ENCODE measurements around the gene ANKRD2.

ANKRD2 gene

DNA sequence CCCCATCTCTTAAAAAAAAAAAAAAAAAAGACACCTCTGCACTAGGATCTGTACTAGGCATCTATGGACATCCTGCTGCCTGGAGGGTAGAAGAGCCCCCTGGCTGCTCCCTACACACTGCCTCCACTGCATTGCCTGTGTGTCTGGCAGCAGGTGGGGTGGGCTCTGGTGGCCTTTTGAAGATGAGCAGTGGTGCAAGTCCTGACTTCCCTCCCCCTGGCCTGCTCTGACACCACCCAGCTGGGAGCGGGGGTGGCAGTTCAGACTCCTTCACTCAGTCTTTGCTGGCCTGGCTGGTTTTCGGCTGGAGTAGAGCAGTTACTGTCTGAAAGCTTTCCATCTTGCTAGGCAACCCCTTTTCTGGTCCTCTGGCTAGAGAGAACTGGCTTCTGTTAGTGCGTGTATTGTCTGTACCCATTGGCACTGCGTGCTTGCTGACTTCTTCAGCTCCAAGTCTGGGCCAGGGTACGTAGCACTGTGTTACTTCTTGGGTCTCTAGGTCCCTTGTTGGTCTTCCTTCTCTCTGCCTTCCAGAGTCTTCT, 34.6 kb downstream of the ANKRD2 start:
- no peak overlapping the region for H3K4me3 ChIP-seq (ENCODE audit: low read depth, low read length)
- TF ChIP-seq, protein P1, sequence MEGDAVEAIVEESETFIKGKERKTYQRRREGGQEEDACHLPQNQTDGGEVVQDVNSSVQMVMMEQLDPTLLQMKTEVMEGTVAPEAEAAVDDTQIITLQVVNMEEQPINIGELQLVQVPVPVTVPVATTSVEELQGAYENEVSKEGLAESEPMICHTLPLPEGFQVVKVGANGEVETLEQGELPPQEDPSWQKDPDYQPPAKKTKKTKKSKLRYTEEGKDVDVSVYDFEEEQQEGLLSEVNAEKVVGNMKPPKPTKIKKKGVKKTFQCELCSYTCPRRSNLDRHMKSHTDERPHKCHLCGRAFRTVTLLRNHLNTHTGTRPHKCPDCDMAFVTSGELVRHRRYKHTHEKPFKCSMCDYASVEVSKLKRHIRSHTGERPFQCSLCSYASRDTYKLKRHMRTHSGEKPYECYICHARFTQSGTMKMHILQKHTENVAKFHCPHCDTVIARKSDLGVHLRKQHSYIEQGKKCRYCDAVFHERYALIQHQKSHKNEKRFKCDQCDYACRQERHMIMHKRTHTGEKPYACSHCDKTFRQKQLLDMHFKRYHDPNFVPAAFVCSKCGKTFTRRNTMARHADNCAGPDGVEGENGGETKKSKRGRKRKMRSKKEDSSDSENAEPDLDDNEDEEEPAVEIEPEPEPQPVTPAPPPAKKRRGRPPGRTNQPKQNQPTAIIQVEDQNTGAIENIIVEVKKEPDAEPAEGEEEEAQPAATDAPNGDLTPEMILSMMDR (IDR thresholded peaks at IDR 0.05; ENCODE audit: low read depth, low read length, missing control alignments): no peak
- no peak for DNase-seq (ENCODE audit: low read depth)

DNA sequence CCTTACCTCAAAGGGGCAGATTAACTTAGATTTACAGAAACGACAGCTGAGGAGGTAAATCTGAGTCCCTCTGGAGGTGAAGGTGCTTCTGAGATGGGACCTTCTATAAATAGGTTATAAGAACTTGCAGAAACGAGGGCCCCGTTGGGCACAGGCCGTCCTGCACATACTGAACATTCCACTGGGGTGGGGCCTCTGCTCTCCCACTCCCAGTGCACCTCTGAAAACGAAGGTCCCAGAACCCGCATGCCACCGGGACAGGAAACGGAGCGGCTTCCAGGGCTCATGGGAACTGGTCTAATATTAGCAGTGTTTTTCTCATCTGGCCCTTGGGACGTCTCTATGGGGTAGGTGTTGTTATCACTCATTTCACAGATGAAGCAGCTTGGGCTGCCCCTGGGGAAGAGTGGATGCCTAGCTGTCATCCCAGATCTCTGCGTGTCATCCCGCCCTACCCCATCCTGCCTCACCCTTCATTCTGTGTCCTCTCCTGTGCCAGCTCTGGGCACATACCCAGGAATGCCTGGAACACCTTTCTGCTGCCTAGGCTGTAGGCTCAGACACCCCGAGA, 36.5 kb downstream of the ANKRD2 start:
- TF ChIP-seq, protein P1 (IDR thresholded peaks at IDR 0.05; ENCODE audit: low read depth, low read length, missing control alignments): no peak
- DNase-seq (ENCODE audit: low read depth): no peak
- H3K4me3 ChIP-seq (ENCODE audit: low read depth, low read length): no peak overlapping the region

DNA sequence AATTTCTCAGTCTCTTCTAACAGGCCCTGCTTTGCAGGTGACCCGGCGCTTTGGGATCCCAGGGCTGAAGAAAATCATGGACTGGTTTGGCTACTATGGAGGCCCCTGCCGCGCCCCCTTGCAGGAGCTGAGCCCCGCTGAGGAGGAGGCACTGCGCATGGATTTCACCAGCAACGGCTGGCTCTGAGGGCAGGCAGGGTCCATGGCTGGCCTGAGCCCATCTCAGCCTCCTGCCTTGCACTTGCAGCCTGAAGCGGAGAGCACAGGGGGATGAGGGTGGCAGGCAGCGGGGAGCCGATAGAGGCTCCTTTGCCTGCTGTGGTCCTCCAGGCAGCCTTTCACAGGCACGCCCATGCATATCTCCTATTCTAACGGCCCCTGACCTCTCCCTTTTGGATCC, 38.9 kb downstream of the ANKRD2 start:
- DNase-seq (ENCODE audit: low read depth): no peak
- TF ChIP-seq, protein P1 (IDR thresholded peaks at IDR 0.05; ENCODE audit: low read depth, low read length, missing control alignments): no peak
- no peak overlapping the region for H3K4me3 ChIP-seq (ENCODE audit: low read depth, low read length)

DNA sequence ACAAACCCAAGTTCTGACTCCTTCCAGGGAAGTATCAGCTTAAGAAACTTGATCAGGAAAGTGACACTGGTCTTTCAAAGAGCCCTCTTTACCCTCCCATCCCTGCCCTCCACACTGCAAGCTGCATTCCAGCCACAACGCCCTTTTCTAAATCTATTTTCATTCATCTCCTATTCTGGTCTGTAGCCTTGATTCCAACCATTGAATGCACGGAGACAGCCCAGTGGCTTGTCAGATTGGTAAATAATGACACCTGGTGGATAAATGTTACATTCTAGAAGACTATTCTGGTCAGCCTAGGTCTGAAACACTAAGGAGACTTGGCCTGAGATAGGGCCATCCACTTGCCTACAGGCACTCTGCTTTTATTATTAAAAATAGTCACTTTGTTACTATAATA, 39.8 kb downstream of the ANKRD2 start:
- no peak overlapping the region for H3K4me3 ChIP-seq (ENCODE audit: low read depth, low read length)
- TF ChIP-seq, protein P1 (IDR thresholded peaks at IDR 0.05; ENCODE audit: low read depth, low read length, missing control alignments): peak; percentile 19
- no peak for DNase-seq (ENCODE audit: low read depth)

DNA sequence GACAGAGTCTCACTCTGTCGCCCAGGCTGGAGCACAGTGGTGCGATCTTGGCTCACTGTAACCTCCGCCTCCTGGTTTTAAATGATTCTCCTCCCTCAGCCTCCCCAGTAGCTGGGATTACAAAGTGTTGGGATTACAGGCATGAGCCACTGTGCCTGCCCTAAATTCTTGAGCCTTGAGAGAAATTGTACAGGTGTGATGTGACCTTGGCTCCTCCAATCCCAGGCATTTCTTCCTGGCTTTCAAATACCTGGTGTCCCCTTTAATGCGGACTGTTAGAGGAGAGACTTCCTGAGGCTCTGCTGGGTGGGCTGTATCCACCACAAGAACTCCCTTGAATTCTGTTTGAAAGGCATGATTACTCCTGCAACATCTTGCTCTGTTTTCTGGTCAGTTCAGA, 45.7 kb downstream of the ANKRD2 start:
- TF ChIP-seq, protein P1 (IDR thresholded peaks at IDR 0.05; ENCODE audit: low read depth, low read length, missing control alignments): no peak
- no peak for DNase-seq (ENCODE audit: low read depth)

DNA sequence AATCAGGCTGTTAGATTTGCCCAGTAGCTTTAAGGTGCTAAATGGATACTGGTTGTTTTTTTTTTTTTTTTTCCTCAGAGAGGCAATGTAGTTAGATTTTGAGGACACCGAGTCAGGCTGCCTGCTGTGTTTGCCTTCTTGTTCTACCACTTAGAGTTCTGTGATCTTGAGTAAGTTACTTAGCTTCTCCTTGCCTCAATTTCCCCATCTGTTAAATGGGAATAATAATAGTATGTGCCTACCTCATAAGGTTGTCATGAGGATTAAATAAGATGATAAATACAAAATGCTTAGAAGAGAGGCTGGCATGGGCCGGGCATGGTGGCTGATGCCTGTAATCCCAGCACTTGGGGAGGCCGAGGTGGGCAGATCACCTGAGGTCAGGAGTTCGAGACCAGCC, 46.2 kb downstream of the ANKRD2 start:
- DNase-seq (ENCODE audit: low read depth): no peak
- TF ChIP-seq, protein P1 (IDR thresholded peaks at IDR 0.05; ENCODE audit: low read depth, low read length, missing control alignments): no peak
- H3K4me3 ChIP-seq (ENCODE audit: low read depth, low read length): no peak overlapping the region

More for the DNA sequence above, 45.7 kb downstream of the ANKRD2 start:
- H3K4me3 ChIP-seq (ENCODE audit: low read depth, low read length): no peak overlapping the region

DNA sequence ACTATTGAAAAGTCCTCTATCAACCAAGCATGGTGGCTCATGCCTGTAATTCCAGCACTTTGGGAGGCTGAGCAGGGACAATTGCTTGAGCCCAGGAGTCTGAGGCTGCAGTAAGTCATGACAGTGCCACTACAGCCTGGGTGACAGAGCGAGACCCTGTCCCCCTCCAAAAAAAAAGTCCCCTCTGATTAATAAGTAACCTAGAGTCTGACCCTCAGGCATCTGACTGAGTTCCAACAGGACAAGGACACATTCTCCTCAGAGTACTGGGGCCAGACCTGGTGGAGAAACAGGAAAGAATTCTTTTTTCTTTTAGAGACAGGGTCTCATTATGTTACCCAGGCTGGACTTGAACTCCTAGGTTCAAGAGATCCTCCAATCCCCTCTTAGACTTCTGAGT, 50.7 kb downstream of the ANKRD2 start:
- H3K4me3 ChIP-seq (ENCODE audit: low read depth, low read length): no peak overlapping the region
- DNase-seq (ENCODE audit: low read depth): no peak
- TF ChIP-seq, protein P1 (IDR thresholded peaks at IDR 0.05; ENCODE audit: low read depth, low read length, missing control alignments): no peak
